IMR-90 (cell line): Measurements from ENCODE around the gene LDLRAD1. TPM values are rescaled to one million over a fixed set of nuclear protein-coding genes. Genes with fewer than 3 reads are reported as not detected.

ENCODE experiments used
- ATAC-seq: fragments of 200-7000 bp; cut with Tn5 transposase; 2 replicates; pipeline ENCODE4 v1.9.1; 2020; ENCODE audit warnings: low read depth, mild to moderate bottlenecking, moderate library complexity
- BruUV-seq: library from RNA; stranded (reverse); fragments of 400-500 nt; replicated peaks from 2 replicates; lab custom pipeline; 2021; lab: Mats Ljungman, UMichigan
- CTCF ChIA-PET: fragments of 300-600 bp; formaldehyde crosslinking; extraction: SDS; loops from one replicate; lab custom pipeline; 2021; ENCODE audit warnings: antibody characterized with exemption; lab: Yijun Ruan, JAX
- POLR2A ChIA-PET: fragments of 300-600 bp; sonication (Branson Sonifier 250); formaldehyde crosslinking; loops from one replicate; lab custom pipeline; 2022; ENCODE audit warnings: antibody characterized with exemption; ENCODE audit not compliant: unreplicated experiment; lab: Charles Lee
- DNase-seq: peaks from one replicate; pipeline ENCODE4 v3.0.0; 2013
- H2AFZ ChIP-seq: replicated peaks from 2 replicates; pipeline ENCODE3; 2013; ENCODE audit warnings: low read length, mild to moderate bottlenecking; ENCODE audit not compliant: poor library complexity
- H2AK5ac ChIP-seq: 2 replicates; pipeline ENCODE4 v1.6.1; 2013; ENCODE audit warnings: low read depth, low read length, inconsistent platforms
- H2AK9ac ChIP-seq: replicated peaks from 2 replicates; pipeline ENCODE3; 2013; ENCODE audit warnings: mild to moderate bottlenecking, low read depth, low read length, moderate library complexity; ENCODE audit not compliant: poor library complexity
- H2BK120ac ChIP-seq: 2 replicates; pipeline ENCODE4 v1.6.1; 2013; ENCODE audit warnings: low read depth, low read length, inconsistent platforms
- H2BK15ac ChIP-seq: 3 replicates; pipeline ENCODE4 v1.6.1; 2013; ENCODE audit warnings: low read depth, low read length, inconsistent platforms
- H2BK20ac ChIP-seq: 2 replicates; pipeline ENCODE4 v1.6.1; 2013; ENCODE audit warnings: low read depth, mild to moderate bottlenecking, inconsistent platforms, low read length, moderate library complexity
- H2BK5ac ChIP-seq: 2 replicates; pipeline ENCODE4 v1.6.1; 2013; ENCODE audit warnings: mild to moderate bottlenecking, low read depth, low read length, inconsistent platforms; ENCODE audit not compliant: poor library complexity, severe bottlenecking
- H3K14ac ChIP-seq: replicated peaks from 2 replicates; pipeline ENCODE4 v1.6.1; 2013; ENCODE audit warnings: low read depth, low read length, inconsistent platforms
- H3K18ac ChIP-seq: 2 replicates; pipeline ENCODE4 v1.6.1; 2013; ENCODE audit warnings: low read depth, low read length, control low read depth
- H3K23ac ChIP-seq: 2 replicates; pipeline ENCODE4 v1.6.1; 2013; ENCODE audit warnings: low read depth, low read length, inconsistent platforms
- H3K27ac ChIP-seq: 2 replicates; pipeline ENCODE4 v1.5.1; 2013; ENCODE audit warnings: mild to moderate bottlenecking, control low read depth, low read length; ENCODE audit not compliant: insufficient read depth
- H3K27me3 ChIP-seq: 2 replicates; pipeline ENCODE4 v1.6.1; 2013; ENCODE audit warnings: low read length; ENCODE audit not compliant: control insufficient read depth, insufficient read depth
- H3K36me3 ChIP-seq: 2 replicates; pipeline ENCODE4 v1.6.1; 2013; ENCODE audit warnings: low read length, mixed read lengths; ENCODE audit not compliant: control insufficient read depth, insufficient read depth
- H3K4ac ChIP-seq: 2 replicates; pipeline ENCODE4 v1.6.1; 2013; ENCODE audit warnings: low read depth, low read length, inconsistent platforms
- H3K4me1 ChIP-seq: 2 replicates; pipeline ENCODE4 v1.6.1; 2013; ENCODE audit warnings: low read length, mixed read lengths; ENCODE audit not compliant: control insufficient read depth, insufficient read depth
- H3K4me2 ChIP-seq: 2 replicates; pipeline ENCODE4 v1.6.1; 2013; ENCODE audit warnings: low read depth, mild to moderate bottlenecking, control low read depth, low read length, moderate library complexity
- H3K4me3 ChIP-seq: 2 replicates; pipeline ENCODE4 v1.5.1; 2013; ENCODE audit warnings: low read depth, mild to moderate bottlenecking, control low read depth, low read length, moderate library complexity; ENCODE audit not compliant: insufficient read depth
- H3K56ac ChIP-seq: 2 replicates; pipeline ENCODE4 v1.6.1; 2013; ENCODE audit warnings: low read length, inconsistent platforms; ENCODE audit not compliant: insufficient read depth; ENCODE audit errors: extremely low read depth
- H3K79me1 ChIP-seq, 2 experiments: 2 replicates each; pipeline ENCODE4 v1.6.1; 2013; ENCODE audit warnings: low read length in 2 of 2, inconsistent platforms in 1 of 2, low read depth in 1 of 2
- H3K9ac ChIP-seq: 2 replicates; pipeline ENCODE4 v1.6.1; 2013; ENCODE audit warnings: low read depth, low read length, control low read depth
- H3K9me1 ChIP-seq: 2 replicates; pipeline ENCODE4 v1.6.1; 2013; ENCODE audit warnings: low read length, inconsistent platforms; ENCODE audit not compliant: insufficient read depth
- H3K9me3 ChIP-seq: 2 replicates; pipeline ENCODE4 v1.6.1; 2013; ENCODE audit warnings: low read length; ENCODE audit not compliant: control insufficient read depth, insufficient read depth
- H4K20me1 ChIP-seq: 2 replicates; pipeline ENCODE4 v1.6.1; 2013; ENCODE audit warnings: low read length, inconsistent platforms; ENCODE audit not compliant: insufficient read depth
- H4K5ac ChIP-seq: 2 replicates; pipeline ENCODE4 v1.6.1; 2013; ENCODE audit warnings: mild to moderate bottlenecking, low read depth, low read length, control low read depth
- H4K8ac ChIP-seq, 2 experiments: 2 replicates each; pipeline ENCODE4 v1.6.1; 2013; ENCODE audit warnings: low read depth in 2 of 2, low read length in 2 of 2, control low read depth in 1 of 2, inconsistent platforms in 1 of 2
- H4K91ac ChIP-seq: 2 replicates; pipeline ENCODE4 v1.6.1; 2013; ENCODE audit warnings: low read depth, low read length, inconsistent platforms; ENCODE audit not compliant: insufficient read depth
- BHLHE40 ChIP-seq: fragments of 150-350 bp; IDR thresholded peaks from 2 replicates; pipeline ENCODE4 v1.6.1; 2016; ENCODE audit warnings: mild to moderate bottlenecking, low read depth, low read length
- CEBPB ChIP-seq: IDR thresholded peaks from 2 replicates; pipeline ENCODE4 v1.6.1; 2012; ENCODE audit warnings: low read depth, low read length, improper control_type of control experiment
- CHD1 ChIP-seq: IDR thresholded peaks from 2 replicates; pipeline ENCODE4 v1.6.1; 2012; ENCODE audit warnings: low read depth, low read length, improper control_type of control experiment
- CTCF ChIP-seq: conservative IDR thresholded peaks from 2 replicates; pipeline ENCODE4 v1.5.1; 2012; ENCODE audit warnings: mild to moderate bottlenecking, low read depth, low read length, improper control_type of control experiment
- FOS ChIP-seq: fragments of 150-350 bp; IDR thresholded peaks from 2 replicates; pipeline ENCODE4 v1.6.1; 2016; ENCODE audit warnings: low read depth, low read length
- MAFK ChIP-seq: IDR thresholded peaks from 2 replicates; pipeline ENCODE4 v1.6.1; 2012; ENCODE audit warnings: low read depth, low read length, improper control_type of control experiment
- MAZ ChIP-seq: IDR thresholded peaks from 2 replicates; pipeline ENCODE4 v1.6.1; 2012; ENCODE audit warnings: low read depth, mild to moderate bottlenecking, low read length, improper control_type of control experiment, moderate library complexity, borderline replicate concordance
- MXI1 ChIP-seq: IDR thresholded peaks from 2 replicates; pipeline ENCODE4 v1.6.1; 2012; ENCODE audit warnings: low read depth, mild to moderate bottlenecking, low read length, moderate library complexity, borderline replicate concordance
- NFE2L2 ChIP-seq: fragments of 150-350 bp; IDR thresholded peaks from 2 replicates; pipeline ENCODE4 v1.6.1; 2016; ENCODE audit warnings: low read depth, mild to moderate bottlenecking, low read length
- POLR2A ChIP-seq: IDR thresholded peaks from 2 replicates; pipeline ENCODE4 v1.6.1; 2012; ENCODE audit warnings: mild to moderate bottlenecking, low read depth, low read length
- RAD21 ChIP-seq: IDR thresholded peaks from 2 replicates; pipeline ENCODE4 v1.6.1; 2012; ENCODE audit warnings: low read length, improper control_type of control experiment
- RCOR1 ChIP-seq: IDR thresholded peaks from 2 replicates; pipeline ENCODE4 v1.6.1; 2012; ENCODE audit warnings: mild to moderate bottlenecking, low read length, improper control_type of control experiment; ENCODE audit not compliant: insufficient replicate concordance
- RFX5 ChIP-seq: IDR thresholded peaks from 2 replicates; pipeline ENCODE4 v1.8.0; 2012; ENCODE audit warnings: low read depth, mild to moderate bottlenecking, low read length, moderate library complexity
- SMC3 ChIP-seq: fragments of 150-350 bp; IDR thresholded peaks from 2 replicates; pipeline ENCODE4 v1.6.1; 2016; ENCODE audit warnings: low read depth, mild to moderate bottlenecking, antibody characterized with exemption, low read length, moderate library complexity
- WGBS, 2 experiments: methylation state at CpG; one replicate each; pipeline versions ENCODE4 v1.1.5 to v1.1.7; 2013; ENCODE audit warnings: missing lambda C conversion rate in 2 of 2; ENCODE audit not compliant: insufficient read length in 1 of 2; ENCODE audit errors: extremely low coverage in 2 of 2; 5-methylcytosine and 5-hydroxymethylcytosine counted together
- dilution Hi-C: fragments of 300-500 bp; cut with HindIII; formaldehyde crosslinking; loops from one replicate; pipeline ENCODE4 v1.14.3; 2018; ENCODE audit warnings: low sequenced_read_pairs; ENCODE audit not compliant: unreplicated experiment
- in situ Hi-C: fragments of 300-500 bp; cut with MboI; formaldehyde crosslinking; loops from 3 replicates; pipeline ENCODE4 v1.14.3; 2019; ENCODE audit warnings: low sequenced_read_pairs, inconsistent platforms, mixed read lengths
- intact Hi-C: fragments of 100-400 bp; cut with micrococcal nuclease; formaldehyde crosslinking; loops from 2 replicates; pipeline ENCODE4 v1.10.0; 2022
- polyA plus RNA-seq, 3 experiments: library from polyadenylated mRNA; depleted of rRNA; stranded (reverse); fragments of >200 nt; gene quantifications; 2 replicates each; pipeline ENCODE4 v1.2.3, GENCODE V29; 2012; ENCODE audit warnings: low replicate concordance in 1 of 3
- total RNA-seq: library from RNA; depleted of rRNA; stranded (reverse); fragments of >200 nt; gene quantifications from 2 replicates; pipeline ENCODE4 v1.2.3, GENCODE V29; 2012
- TF ChIP-seq, protein P1 (sequence below): fragments of 150-350 bp; IDR thresholded peaks from 2 replicates; pipeline ENCODE4 v1.6.1; 2017; ENCODE audit warnings: mild to moderate bottlenecking, antibody characterized with exemption, low read length, low read depth
- TF ChIP-seq, protein P2 (sequence below): fragments of 150-350 bp; IDR thresholded peaks from 2 replicates; pipeline ENCODE4 v1.6.1; 2016; ENCODE audit warnings: low read depth, mild to moderate bottlenecking, low read length, moderate library complexity, borderline replicate concordance

Gene LDLRAD1
- total and polyA plus RNA-seq, 2 of the 4 experiments (the other 2 are of a cell fraction) = not detected

GRCh38 chr1:54003249-54003646, 14.7 kb downstream of the LDLRAD1 start:
- no peak overlapping the region for H2BK20ac ChIP-seq
- no peak overlapping the region for H3K23ac ChIP-seq
- H2AK5ac ChIP-seq = no peak overlapping the region
- H3K4me3 ChIP-seq = no peak overlapping the region
- H2BK5ac ChIP-seq = no peak overlapping the region
- no peaks in the 10 kb centered on the region for H3K9me1 ChIP-seq
- H3K9ac ChIP-seq = no peak overlapping the region
- no TSS peak for BruUV-seq
- no peak overlapping the region for H3K56ac ChIP-seq
- intact Hi-C loops = no loop called here
- dilution Hi-C loops = no loop called here
- H2BK120ac ChIP-seq = no peak overlapping the region
- H2AK9ac ChIP-seq = no peak overlapping the region
- no peak overlapping the region for H4K5ac ChIP-seq
- no peaks in the 10 kb centered on the region for H3K79me1 ChIP-seq
- H3K4me2 ChIP-seq = no peak overlapping the region
- no peak overlapping the region for H3K14ac ChIP-seq
- H3K18ac ChIP-seq = no peak overlapping the region
- no peak overlapping the region for H4K91ac ChIP-seq
- DNase-seq = no peak
- H3K4me1 ChIP-seq = no peaks in the 10 kb centered on the region
- ChIA-PET POLR2A (no interaction called here), CTCF (no interaction called here)
- no peak overlapping the region for H2BK15ac ChIP-seq
- TF ChIP-seq RFX5 (no peak), CTCF (no peak), NFE2L2 (no peak), MAFK (no peak), CHD1 (no peak), RAD21 (no peak), RCOR1 (no peak), MAZ (no peak), MXI1 (no peak), SMC3 (no peak), CEBPB (no peak), FOS (no peak), POLR2A (no peak), BHLHE40 (no peak)
- TF ChIP-seq, protein P1, sequence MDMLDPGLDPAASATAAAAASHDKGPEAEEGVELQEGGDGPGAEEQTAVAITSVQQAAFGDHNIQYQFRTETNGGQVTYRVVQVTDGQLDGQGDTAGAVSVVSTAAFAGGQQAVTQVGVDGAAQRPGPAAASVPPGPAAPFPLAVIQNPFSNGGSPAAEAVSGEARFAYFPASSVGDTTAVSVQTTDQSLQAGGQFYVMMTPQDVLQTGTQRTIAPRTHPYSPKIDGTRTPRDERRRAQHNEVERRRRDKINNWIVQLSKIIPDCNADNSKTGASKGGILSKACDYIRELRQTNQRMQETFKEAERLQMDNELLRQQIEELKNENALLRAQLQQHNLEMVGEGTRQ = no peak
- TF ChIP-seq, protein P2, sequence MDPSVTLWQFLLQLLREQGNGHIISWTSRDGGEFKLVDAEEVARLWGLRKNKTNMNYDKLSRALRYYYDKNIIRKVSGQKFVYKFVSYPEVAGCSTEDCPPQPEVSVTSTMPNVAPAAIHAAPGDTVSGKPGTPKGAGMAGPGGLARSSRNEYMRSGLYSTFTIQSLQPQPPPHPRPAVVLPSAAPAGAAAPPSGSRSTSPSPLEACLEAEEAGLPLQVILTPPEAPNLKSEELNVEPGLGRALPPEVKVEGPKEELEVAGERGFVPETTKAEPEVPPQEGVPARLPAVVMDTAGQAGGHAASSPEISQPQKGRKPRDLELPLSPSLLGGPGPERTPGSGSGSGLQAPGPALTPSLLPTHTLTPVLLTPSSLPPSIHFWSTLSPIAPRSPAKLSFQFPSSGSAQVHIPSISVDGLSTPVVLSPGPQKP = no peak
- no peak overlapping the region for H3K27ac ChIP-seq
- no peak overlapping the region for H4K8ac ChIP-seq
- in situ Hi-C loops = no loop called here
- ATAC-seq = no peak
- H3K4ac ChIP-seq = no peak overlapping the region
- H3K9me3 ChIP-seq = peaks cover 2% of the 10 kb centered on the region; the same call in 1 of the 2 replicates
- peaks cover 31% of the 10 kb centered on the region for H3K27me3 ChIP-seq
- no peaks in the 10 kb centered on the region for H4K20me1 ChIP-seq
- H2AFZ ChIP-seq = no peak overlapping the region
- WGBS, 2 experiments = no CpG with 5 or more reads among the region's 12 CpGs
- H3K36me3 ChIP-seq = no peaks in the 10 kb centered on the region
